WERI-Rb-1 (cell line): Measurements from ENCODE around the gene RASL12.

Source experiments
- DNase-seq: peaks from one replicate; pipeline ENCODE4 v3.0.0-alpha.2; 2020
- H3K27ac ChIP-seq: fragments of 250-450 bp; sonication (Bioruptor Pico); 2 replicates; pipeline ENCODE4 v1.5.1; 2020; ENCODE audit warnings: mild to moderate bottlenecking, moderate library complexity
- H3K27me3 ChIP-seq: fragments of 250-450 bp; sonication (Bioruptor Pico); 2 replicates; pipeline ENCODE4 v1.5.1; 2021; ENCODE audit warnings: mild to moderate bottlenecking, low read depth, moderate library complexity; ENCODE audit not compliant: insufficient read depth, severe bottlenecking
- H3K36me3 ChIP-seq: fragments of 250-450 bp; sonication (Bioruptor Pico); 2 replicates; pipeline ENCODE4 v1.5.1; 2020; ENCODE audit warnings: mild to moderate bottlenecking, moderate library complexity
- H3K4me3 ChIP-seq: 2 replicates; pipeline ENCODE4 v1.5.1; 2011; ENCODE audit warnings: low read depth, mild to moderate bottlenecking, control low read depth, low read length
- H3K9me3 ChIP-seq: fragments of 250-450 bp; sonication (Bioruptor Pico); 2 replicates; pipeline ENCODE4 v1.5.1; 2021; ENCODE audit warnings: mild to moderate bottlenecking, moderate library complexity; ENCODE audit not compliant: severe bottlenecking
- TF ChIP-seq, protein P1 (sequence below): IDR thresholded peaks from 2 replicates; pipeline ENCODE4 v1.5.1; 2011; ENCODE audit warnings: low read depth, mild to moderate bottlenecking, control low read depth, inconsistent platforms, low read length

The RASL12 gene

DNA sequence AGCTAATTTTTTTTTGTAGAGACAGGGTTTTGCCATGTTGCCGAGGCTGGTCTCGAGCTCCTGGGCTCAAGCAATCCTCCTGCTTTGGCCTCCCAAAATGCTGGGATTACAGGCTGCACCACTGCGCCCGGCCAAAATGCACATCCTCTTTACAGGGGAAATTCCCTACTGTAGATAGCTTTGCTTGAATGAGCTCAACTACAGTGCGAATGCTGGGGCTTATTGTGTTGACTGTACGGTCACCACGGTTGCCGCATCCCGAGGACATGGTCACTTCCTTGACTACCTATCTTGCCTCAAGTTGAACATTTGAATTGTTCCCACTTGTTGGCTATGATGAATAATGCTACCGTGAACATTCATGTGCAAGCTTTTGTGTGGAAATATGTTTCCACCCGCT lies 33.1 kb downstream of the RASL12 start:
- Histone ChIP-seq H3K9me3 (no peaks in the 10 kb centered on the region), H3K27ac (no peak overlapping the region), H3K36me3 (no peaks in the 10 kb centered on the region), H3K27me3 (no peaks in the 10 kb centered on the region), H3K4me3 (no peak overlapping the region)
- no peak for DNase-seq
- TF ChIP-seq, protein P1, sequence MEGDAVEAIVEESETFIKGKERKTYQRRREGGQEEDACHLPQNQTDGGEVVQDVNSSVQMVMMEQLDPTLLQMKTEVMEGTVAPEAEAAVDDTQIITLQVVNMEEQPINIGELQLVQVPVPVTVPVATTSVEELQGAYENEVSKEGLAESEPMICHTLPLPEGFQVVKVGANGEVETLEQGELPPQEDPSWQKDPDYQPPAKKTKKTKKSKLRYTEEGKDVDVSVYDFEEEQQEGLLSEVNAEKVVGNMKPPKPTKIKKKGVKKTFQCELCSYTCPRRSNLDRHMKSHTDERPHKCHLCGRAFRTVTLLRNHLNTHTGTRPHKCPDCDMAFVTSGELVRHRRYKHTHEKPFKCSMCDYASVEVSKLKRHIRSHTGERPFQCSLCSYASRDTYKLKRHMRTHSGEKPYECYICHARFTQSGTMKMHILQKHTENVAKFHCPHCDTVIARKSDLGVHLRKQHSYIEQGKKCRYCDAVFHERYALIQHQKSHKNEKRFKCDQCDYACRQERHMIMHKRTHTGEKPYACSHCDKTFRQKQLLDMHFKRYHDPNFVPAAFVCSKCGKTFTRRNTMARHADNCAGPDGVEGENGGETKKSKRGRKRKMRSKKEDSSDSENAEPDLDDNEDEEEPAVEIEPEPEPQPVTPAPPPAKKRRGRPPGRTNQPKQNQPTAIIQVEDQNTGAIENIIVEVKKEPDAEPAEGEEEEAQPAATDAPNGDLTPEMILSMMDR: no peak

DNA sequence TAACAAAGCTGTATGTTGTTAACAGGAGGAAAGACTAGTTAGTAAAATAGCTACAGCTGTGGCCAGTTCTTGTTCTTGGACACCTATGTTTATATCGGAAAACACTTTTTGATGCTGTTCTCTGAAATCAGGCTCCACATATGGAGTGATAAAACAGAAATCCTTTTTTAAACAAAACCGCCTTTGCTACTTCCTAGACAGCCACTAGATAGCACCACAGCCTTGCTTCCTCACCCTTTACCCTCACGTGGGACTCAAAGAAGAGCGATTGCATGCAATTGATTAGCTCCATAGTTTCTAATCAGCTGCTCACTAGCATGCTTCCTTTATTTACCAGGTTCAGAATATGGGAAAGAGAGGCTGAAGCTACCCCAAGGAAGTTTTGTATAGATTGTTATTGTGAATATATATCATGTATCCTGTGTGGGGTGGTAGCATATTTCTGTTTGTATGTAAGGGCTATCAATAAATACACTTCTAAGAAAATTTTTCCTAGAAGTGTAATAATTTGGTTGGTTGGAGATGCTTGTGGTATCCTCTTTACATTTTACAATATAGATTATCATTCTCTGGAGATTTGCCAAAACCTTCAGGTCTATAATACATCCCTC lies 34.0 kb downstream of the RASL12 start:
- Histone ChIP-seq H3K36me3 (no peaks in the 10 kb centered on the region), H3K27me3 (no peaks in the 10 kb centered on the region), H3K4me3 (no peak overlapping the region; the same call in 1 of the 2 replicates), H3K9me3 (no peaks in the 10 kb centered on the region), H3K27ac (no peak overlapping the region)
- peak; percentile 34 for DNase-seq
- TF ChIP-seq, protein P1: peak; percentile 67

DNA sequence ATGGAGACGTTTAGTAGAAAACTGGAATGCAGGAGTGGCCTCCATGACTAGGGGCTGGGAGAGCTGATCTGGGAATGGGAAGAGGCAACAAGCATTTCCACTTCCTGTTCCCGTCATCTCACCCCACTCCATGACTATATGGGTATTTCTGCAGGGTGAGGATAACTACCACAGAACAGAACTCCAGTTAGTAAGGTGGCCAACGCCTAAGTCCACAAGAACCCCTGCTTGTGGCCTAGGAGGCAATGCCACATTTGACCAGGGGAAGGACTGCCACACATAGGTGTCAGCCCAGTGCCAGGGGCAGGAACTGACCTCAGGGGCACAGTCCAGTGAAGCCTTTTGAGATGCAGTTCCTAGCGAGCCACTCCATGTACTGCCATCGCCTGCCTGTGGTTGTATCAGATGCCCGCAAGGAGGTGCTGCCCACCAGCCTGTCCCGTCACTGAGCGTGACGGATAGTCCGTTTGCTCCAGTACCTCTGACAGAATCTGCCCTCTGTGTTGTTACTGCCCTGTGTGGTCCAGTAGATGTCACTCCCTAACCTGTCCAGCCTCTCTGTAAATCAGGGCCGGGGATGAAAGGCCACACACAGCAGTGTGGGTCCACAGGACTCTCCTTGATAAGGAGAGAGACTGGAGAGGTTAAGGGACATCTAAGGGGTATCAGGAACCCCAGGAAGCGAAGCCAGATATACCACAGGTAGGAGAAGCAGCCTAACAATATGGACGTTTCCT lies 34.8 kb downstream of the RASL12 start:
- no peak overlapping the region for H3K27ac ChIP-seq
- H3K9me3 ChIP-seq: no peaks in the 10 kb centered on the region
- no peak overlapping the region; the same call in 1 of the 2 replicates for H3K4me3 ChIP-seq
- H3K27me3 ChIP-seq: no peaks in the 10 kb centered on the region
- no peaks in the 10 kb centered on the region for H3K36me3 ChIP-seq
- DNase-seq: peak; percentile 83
- TF ChIP-seq, protein P1: peak; percentile 94

DNA sequence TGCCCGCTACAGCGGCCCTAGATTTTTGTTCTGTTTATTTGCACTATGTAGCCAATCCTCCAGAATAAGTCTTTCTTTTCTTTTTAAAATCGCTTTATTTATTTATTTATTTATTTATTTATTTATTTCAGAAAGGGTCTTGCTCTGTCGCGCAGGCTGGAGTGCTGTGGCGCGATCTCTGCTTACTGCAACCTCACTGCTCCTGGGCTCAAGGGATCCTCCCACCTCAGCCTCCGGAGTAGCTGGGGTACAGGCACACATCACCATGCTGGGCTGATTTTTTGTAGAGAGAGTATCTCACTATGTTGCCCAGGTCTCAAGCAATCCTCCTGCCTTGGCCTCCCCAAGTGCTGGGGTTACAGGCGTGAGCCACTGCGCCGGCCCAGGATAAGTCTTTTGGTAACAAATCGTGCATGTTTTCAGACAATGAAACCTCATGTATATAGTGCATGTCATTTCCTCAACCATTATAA lies 38.0 kb downstream of the RASL12 start:
- Histone ChIP-seq H3K9me3 (no peaks in the 10 kb centered on the region), H3K4me3 (peak overlapping the region; percentile 82; the same call in 1 of the 2 replicates), H3K27ac (no peak overlapping the region), H3K36me3 (peaks cover 8% of the 10 kb centered on the region; the same call in 1 of the 2 replicates), H3K27me3 (no peaks in the 10 kb centered on the region)
- DNase-seq: no peak
- TF ChIP-seq, protein P1: no peak

DNA sequence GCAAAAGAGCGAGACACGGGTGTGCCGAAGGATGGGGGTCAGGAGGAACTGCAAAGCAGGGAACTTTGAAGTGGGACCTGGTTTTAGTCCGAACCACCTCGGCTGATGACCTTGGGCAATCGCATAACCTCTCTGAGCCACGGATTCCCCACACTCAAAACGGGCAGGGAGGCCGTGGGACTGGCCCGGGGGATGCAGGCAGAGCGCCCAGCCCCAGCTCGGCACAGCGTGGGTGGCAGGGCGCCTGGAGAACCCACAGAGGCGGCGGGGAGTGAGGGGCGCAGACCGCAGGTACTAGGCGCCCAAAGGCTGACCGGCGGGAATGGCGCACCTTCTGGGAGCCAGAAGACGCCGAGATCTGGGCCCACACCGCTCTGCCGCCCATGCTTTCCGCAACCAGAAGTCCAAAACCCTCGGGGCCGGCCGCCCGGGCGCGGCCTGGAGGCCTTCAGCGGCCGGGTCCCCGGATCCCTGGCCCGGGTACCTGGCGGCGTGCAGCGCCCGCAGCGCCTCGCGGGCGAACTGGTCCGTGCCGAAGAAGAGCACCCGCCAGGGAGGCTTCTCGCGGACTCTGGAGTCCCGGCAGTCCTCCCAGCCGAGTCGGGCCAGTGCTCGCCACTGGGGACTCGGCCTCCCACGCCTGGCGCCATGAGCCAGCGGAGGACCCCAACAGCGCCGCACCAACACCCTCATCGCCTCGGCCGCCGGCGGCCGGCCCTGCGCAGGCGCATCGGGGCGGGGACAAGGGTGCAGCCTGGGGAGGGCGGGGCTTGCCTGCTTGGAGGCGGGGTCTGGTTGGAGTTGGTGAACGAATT lies 38.7 kb downstream of the RASL12 start, which contains the start of gene MTFMT:
Gene MTFMT, minus strand, starts transcription at position 719 of the 815 bp plus-strand sequence. Its CDS starts 26 bp downstream, at position 693.
- no peaks in the 10 kb centered on the region for H3K27me3 ChIP-seq
- H3K4me3 ChIP-seq: peak within 1 kb of the TSS; percentile 82
- peaks cover 8% of the 10 kb centered on the region; the same call in 1 of the 2 replicates for H3K36me3 ChIP-seq
- TF ChIP-seq, protein P1: peak; percentile 20; the same call in 1 of the 2 replicates
- no peaks in the 10 kb centered on the region for H3K9me3 ChIP-seq
- peak within 1 kb of the TSS; percentile 64 for H3K27ac ChIP-seq
- DNase-seq: peak; percentile 93
